ENCODE results near the gene PTPRT. TPM values are rescaled to one million over a fixed set of nuclear protein-coding genes. Genes with fewer than 3 reads are reported as not detected.

PTPRT gene
- total and polyA plus RNA-seq, 2 of the 4 experiments (the other 2 are of a cell fraction), result not detected

- Histone ChIP-seq H2BK120ac (ENCODE audit: low read depth, low read length) (no peak overlapping the region), H3K4me1 (ENCODE audit: control insufficient read depth, insufficient read depth, low read length) (no peaks in the 10 kb centered on the region), H3K27me3 (ENCODE audit: control insufficient read depth, insufficient read depth, low read length) (no peaks in the 10 kb centered on the region), H3K9me3 (ENCODE audit: control insufficient read depth, insufficient read depth, low read length) (no peaks in the 10 kb centered on the region), H3K18ac (ENCODE audit: low read depth, low read length) (no peak overlapping the region), H3K4me2 (ENCODE audit: low read depth, low read length) (no peak overlapping the region), H4K8ac (ENCODE audit: low read depth in 2 of 2, low read length in 2 of 2) (no peak overlapping the region), H2AK5ac (ENCODE audit: low read depth, low read length) (no peak overlapping the region), H3K14ac (replicated peaks; ENCODE audit: low read depth, low read length) (no peak overlapping the region), H3K36me3 (ENCODE audit: control insufficient read depth, insufficient read depth, low read length) (no peaks in the 10 kb centered on the region), H3K79me1 (ENCODE audit: low read depth in 1 of 2, low read length in 2 of 2) (no peaks in the 10 kb centered on the region), H2BK5ac (ENCODE audit: low read depth, low read length, poor library complexity, severe bottlenecking) (no peak overlapping the region), H4K91ac (ENCODE audit: insufficient read depth, low read depth, low read length) (no peak overlapping the region), H3K9ac (ENCODE audit: low read depth, low read length) (no peak overlapping the region), H2AK9ac (replicated peaks; ENCODE audit: low read depth, low read length, poor library complexity) (no peak overlapping the region), H2AFZ (replicated peaks; ENCODE audit: low read length, poor library complexity) (no peak overlapping the region), H3K9me1 (ENCODE audit: insufficient read depth, low read length) (no peaks in the 10 kb centered on the region), H3K4me3 (ENCODE audit: insufficient read depth, low read depth, low read length) (no peak overlapping the region), H4K20me1 (ENCODE audit: insufficient read depth, low read length) (no peaks in the 10 kb centered on the region), H3K56ac (ENCODE audit: extremely low read depth, insufficient read depth, low read length) (no peak overlapping the region), H2BK20ac (ENCODE audit: low read depth, low read length) (no peak overlapping the region), H2BK15ac (ENCODE audit: low read depth, low read length) (no peak overlapping the region), H3K4ac (ENCODE audit: low read depth, low read length) (no peak overlapping the region), H3K27ac (ENCODE audit: insufficient read depth, low read length) (no peak overlapping the region), H3K23ac (ENCODE audit: low read depth, low read length) (no peak overlapping the region), H4K5ac (ENCODE audit: low read depth, low read length) (no peak overlapping the region)
- WGBS, 2 experiments (ENCODE audit: extremely low coverage in 2 of 2, insufficient read length in 1 of 2), result 33% methylated on average over 1 of the region's 3 CpGs; no CpG with 5 or more reads in 1 of the 2 experiments
- TF ChIP-seq RCOR1 (IDR thresholded peaks at IDR 0.05; ENCODE audit: insufficient replicate concordance, low read length) (no peak), BHLHE40 (IDR thresholded peaks at IDR 0.05; ENCODE audit: low read depth, low read length) (no peak), SMC3 (IDR thresholded peaks at IDR 0.05; ENCODE audit: low read depth, low read length) (no peak), POLR2A (IDR thresholded peaks at IDR 0.05; ENCODE audit: low read depth, low read length) (no peak), RFX5 (IDR thresholded peaks at IDR 0.05; ENCODE audit: low read depth, low read length) (no peak), NFE2L2 (IDR thresholded peaks at IDR 0.05; ENCODE audit: low read depth, low read length) (no peak), CHD1 (IDR thresholded peaks at IDR 0.05; ENCODE audit: low read depth, low read length) (no peak), CTCF (conservative IDR thresholded peaks at IDR 0.05; ENCODE audit: low read depth, low read length) (no peak), MAFK (IDR thresholded peaks at IDR 0.05; ENCODE audit: low read depth, low read length) (no peak), MAZ (IDR thresholded peaks at IDR 0.05; ENCODE audit: borderline replicate concordance, low read depth, low read length) (no peak), RAD21 (IDR thresholded peaks at IDR 0.05; ENCODE audit: low read length) (no peak), FOS (IDR thresholded peaks at IDR 0.05; ENCODE audit: low read depth, low read length) (no peak), MXI1 (IDR thresholded peaks at IDR 0.05; ENCODE audit: borderline replicate concordance, low read depth, low read length) (no peak), CEBPB (IDR thresholded peaks at IDR 0.05; ENCODE audit: low read depth, low read length) (no peak)
- TF ChIP-seq, protein P1, sequence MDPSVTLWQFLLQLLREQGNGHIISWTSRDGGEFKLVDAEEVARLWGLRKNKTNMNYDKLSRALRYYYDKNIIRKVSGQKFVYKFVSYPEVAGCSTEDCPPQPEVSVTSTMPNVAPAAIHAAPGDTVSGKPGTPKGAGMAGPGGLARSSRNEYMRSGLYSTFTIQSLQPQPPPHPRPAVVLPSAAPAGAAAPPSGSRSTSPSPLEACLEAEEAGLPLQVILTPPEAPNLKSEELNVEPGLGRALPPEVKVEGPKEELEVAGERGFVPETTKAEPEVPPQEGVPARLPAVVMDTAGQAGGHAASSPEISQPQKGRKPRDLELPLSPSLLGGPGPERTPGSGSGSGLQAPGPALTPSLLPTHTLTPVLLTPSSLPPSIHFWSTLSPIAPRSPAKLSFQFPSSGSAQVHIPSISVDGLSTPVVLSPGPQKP (IDR thresholded peaks at IDR 0.05; ENCODE audit: borderline replicate concordance, low read depth, low read length), result no peak
- TF ChIP-seq, protein P2, sequence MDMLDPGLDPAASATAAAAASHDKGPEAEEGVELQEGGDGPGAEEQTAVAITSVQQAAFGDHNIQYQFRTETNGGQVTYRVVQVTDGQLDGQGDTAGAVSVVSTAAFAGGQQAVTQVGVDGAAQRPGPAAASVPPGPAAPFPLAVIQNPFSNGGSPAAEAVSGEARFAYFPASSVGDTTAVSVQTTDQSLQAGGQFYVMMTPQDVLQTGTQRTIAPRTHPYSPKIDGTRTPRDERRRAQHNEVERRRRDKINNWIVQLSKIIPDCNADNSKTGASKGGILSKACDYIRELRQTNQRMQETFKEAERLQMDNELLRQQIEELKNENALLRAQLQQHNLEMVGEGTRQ (IDR thresholded peaks at IDR 0.05; ENCODE audit: low read depth, low read length), result no peak
- CTCF ChIA-PET, result no interaction called here
- dilution Hi-C loops (cut with HindIII; ENCODE audit: low sequenced_read_pairs, unreplicated experiment), result no loop called here
- DNase-seq (no peak), ATAC-seq (ENCODE audit: low read depth) (no peak)
- intact Hi-C loops (cut with micrococcal nuclease), result no loop called here
- POLR2A ChIA-PET (ENCODE audit: unreplicated experiment), result no interaction called here
- no TSS peak for BruUV-seq (replicated peaks)
- in situ Hi-C loops (cut with MboI; ENCODE audit: low sequenced_read_pairs), result no loop called here
Observed at GRCh38 chr20:43210901-43211300, 21.2 kb upstream of the PTPRT start.

Data from IMR-90 (cell line).